H1 (cell line): Measurements from ENCODE around the gene TMEM63A. TPM values are rescaled to one million over a fixed set of nuclear protein-coding genes. Genes with fewer than 3 reads are reported as not detected.
A peak's percentile ranks its signal among the peaks of the same experiment; 100 is the strongest.

Source experiments
- ASH2L ChIP-seq: fragments of 200-600, 300-600 bp; sonication (generic); IDR thresholded peaks from one replicate; pipeline ENCODE4 v1.7.1; 2017; ENCODE audit warnings: low read length
- BACH1 ChIP-seq: IDR thresholded peaks from 2 replicates; pipeline ENCODE4 v1.6.1; 2012; ENCODE audit warnings: low read length, improper control_type of control experiment
- CBX5 ChIP-seq: fragments of 300-800, 300-1000 bp; sonication (generic); IDR thresholded peaks from 2 replicates; pipeline ENCODE4 v1.7.1; 2016; ENCODE audit warnings: antibody characterized with exemption, low read length, low read depth
- CEBPB ChIP-seq: IDR thresholded peaks from 2 replicates; pipeline ENCODE4 v1.6.1; 2012; ENCODE audit warnings: low read depth, low read length
- CHD1 ChIP-seq: IDR thresholded peaks from 2 replicates; pipeline ENCODE4 v1.6.1; 2012; ENCODE audit warnings: low read depth, low read length, improper control_type of control experiment
- CHD2 ChIP-seq: IDR thresholded peaks from 2 replicates; pipeline ENCODE4 v1.6.1; 2012; ENCODE audit warnings: low read length, improper control_type of control experiment
- CTCF ChIP-seq, 3 experiments: IDR thresholded peaks; 1 replicate in 2 of 3; 2 replicates in 1 of 3; pipeline versions ENCODE4 v1.5.1 to v1.6.1; 2011; ENCODE audit warnings: low read length in 3 of 3, mild to moderate bottlenecking in 3 of 3, inconsistent platforms in 2 of 3, low read depth in 1 of 3, moderate library complexity in 1 of 3; ENCODE audit not compliant: insufficient read depth in 1 of 3; ENCODE audit errors: control extremely low read depth in 1 of 3
- GABPA ChIP-seq: IDR thresholded peaks from 2 replicates; pipeline ENCODE4 v1.6.1; 2011; ENCODE audit warnings: mild to moderate bottlenecking, low read length, moderate library complexity, borderline replicate concordance; ENCODE audit not compliant: insufficient read depth
- KDM4A ChIP-seq: IDR thresholded peaks from one replicate; pipeline ENCODE4 v1.7.1; 2012; ENCODE audit warnings: low read depth, mild to moderate bottlenecking, moderate library complexity, low read length, inconsistent platforms; ENCODE audit not compliant: severe bottlenecking
- MAFK ChIP-seq: IDR thresholded peaks from 2 replicates; pipeline ENCODE4 v1.6.1; 2012; ENCODE audit warnings: low read depth, mild to moderate bottlenecking, improper control_type of control experiment, low read length
- NRF1 ChIP-seq: IDR thresholded peaks from 2 replicates; pipeline ENCODE4 v1.6.1; 2011; ENCODE audit warnings: mild to moderate bottlenecking, low read depth, low read length, improper control_type of control experiment
- PHF8 ChIP-seq: fragments of 200-600 bp; sonication (generic); conservative IDR thresholded peaks from 2 replicates; pipeline ENCODE4 v1.7.1; 2012; ENCODE audit warnings: low read depth, mild to moderate bottlenecking, inconsistent platforms, low read length, moderate library complexity
- RBBP5 ChIP-seq: IDR thresholded peaks from 2 replicates; pipeline ENCODE4 v1.7.1; 2012; ENCODE audit warnings: low read depth, mild to moderate bottlenecking, inconsistent platforms, low read length, moderate library complexity, borderline replicate concordance
- RNF2 ChIP-seq: fragments of 200-900, 300-1000 bp; sonication (generic); IDR thresholded peaks from 2 replicates; pipeline ENCODE4 v1.7.1; 2016; ENCODE audit warnings: borderline replicate concordance, low read depth, mild to moderate bottlenecking, antibody characterized with exemption, low read length; ENCODE audit not compliant: poor library complexity, severe bottlenecking; ENCODE audit errors: missing control alignments
- SIN3A ChIP-seq, 2 experiments: IDR thresholded peaks in 1 of 2; conservative IDR thresholded peaks in 1 of 2; 2 replicates each; pipeline ENCODE4 v1.6.1; 2011 to 2012; ENCODE audit warnings: low read length in 2 of 2, improper control_type of control experiment in 1 of 2, low read depth in 1 of 2, mild to moderate bottlenecking in 1 of 2
- SP1 ChIP-seq: IDR thresholded peaks from 2 replicates; pipeline ENCODE4 v1.6.1; 2011; ENCODE audit warnings: low read depth, low read length
- SP4 ChIP-seq: IDR thresholded peaks from 2 replicates; pipeline ENCODE4 v1.6.1; 2012; ENCODE audit warnings: low read length, inconsistent platforms
- TBP ChIP-seq: IDR thresholded peaks from 2 replicates; pipeline ENCODE4 v1.6.1; 2011; ENCODE audit warnings: low read depth, low read length, improper control_type of control experiment
- TEAD4 ChIP-seq: IDR thresholded peaks from 2 replicates; pipeline ENCODE4 v1.6.1; 2012; ENCODE audit warnings: low read depth, low read length, inconsistent platforms, mixed read lengths
- USF2 ChIP-seq: IDR thresholded peaks from 2 replicates; pipeline ENCODE4 v1.6.1; 2011; ENCODE audit warnings: low read length, improper control_type of control experiment
- YY1 ChIP-seq: IDR thresholded peaks from 2 replicates; pipeline ENCODE4 v1.6.1; 2011; ENCODE audit warnings: low read depth, mild to moderate bottlenecking, low read length
- polyA plus RNA-seq, 7 experiments: library from polyadenylated mRNA; depleted of rRNA in 3 of 7; stranded (reverse) in 5 of 7; unstranded in 2 of 7; fragments of >200 nt in 5 of 7; fragments of 200-250 nt in 2 of 7; gene quantifications; 1 replicate in 5 of 7; 2 replicates in 1 of 7; 4 replicates in 1 of 7; pipeline versions ENCODE4 v1.2.1 to v1.2.3, GENCODE V29; 2011 to 2013; ENCODE audit warnings: missing spikeins in 2 of 7, mixed read lengths in 2 of 7
- total RNA-seq: library from RNA; stranded (reverse); fragmentation: NEBNext Ultra II Directional; extraction: Animal tissue kit (Norgen Biotek cat#: 25700); gene quantifications from 2 replicates; pipeline ENCODE4 v1.2.1, GENCODE V29; 2021

Gene TMEM63A
- total and polyA plus RNA-seq, 2 of the 8 experiments (the other 6 are each of a cell fraction or from before 2014, with no cell fraction given): 26.1 to 55.4 TPM

GRCh38 chr1:225845571-225846259, 36.5 kb downstream of the TMEM63A start (continued):
- TF ChIP-seq NRF1 (no peak), RBBP5 (no peak), SIN3A (conservative IDR thresholded peaks at IDR 0.05 in 1 of 2, IDR thresholded peaks at IDR 0.05 in 1 of 2; ENCODE audit: low read depth in 1 of 2, low read length in 2 of 2) (0 out of 4 replicates have a peak, but pooled peaks of 1 of the 2 experiments have one; percentile 49), CBX5 (no peak), BACH1 (no peak), ASH2L (peak; percentile 37), CHD1 (no peak), MAFK (no peak), SP4 (peak; percentile 62; the same call in 1 of the 2 replicates), SP1 (peak; percentile 18; the same call in 1 of the 2 replicates), GABPA (peak; percentile 25; the same call in 1 of the 2 replicates), PHF8 (no peak), CHD2 (no peak), CTCF (IDR thresholded peaks at IDR 0.05; ENCODE audit: control extremely low read depth in 1 of 3, insufficient read depth in 1 of 3, low read depth in 1 of 3, low read length in 3 of 3) (peak; percentile 91 to 96 (median 94)), CEBPB (no peak), KDM4A (no peak), RNF2 (no peak), YY1 (0 out of 2 replicates have a peak, but pooled peaks have one; percentile 59), TBP (peak; percentile 40; the same call in 1 of the 2 replicates), USF2 (no peak), TEAD4 (no peak)
